Left forelimb (tissue), 1 donor: Measurements from ENCODE around the gene VWA2.

Source experiments
- DNase-seq: peaks from one replicate; pipeline ENCODE4 v3.0.0-alpha.2; 2018; ENCODE audit warnings: low spot score

Gene VWA2

GRCh38 chr10:114246679-114247305 lies 7.7 kb downstream of the VWA2 start:
- DNase-seq = no peak

GRCh38 chr10:114250236-114250635 lies 11.2 kb downstream of the VWA2 start:
- no peak for DNase-seq

- no peak for DNase-seq
Measured at GRCh38 chr10:114250716-114251115, 11.7 kb downstream of the VWA2 start.

GRCh38 chr10:114252092-114252491 lies 13.0 kb downstream of the VWA2 start:
- no peak for DNase-seq

GRCh38 chr10:114252883-114253282 lies 13.8 kb downstream of the VWA2 start:
- DNase-seq = no peak

- no peak for DNase-seq
Measured at GRCh38 chr10:114255227-114255626, 16.2 kb downstream of the VWA2 start.

- DNase-seq = no peak
Measured at GRCh38 chr10:114256008-114256765, 17.1 kb downstream of the VWA2 start.

GRCh38 chr10:114256822-114257221 lies 17.8 kb downstream of the VWA2 start:
- DNase-seq = no peak

- DNase-seq = no peak
Measured at GRCh38 chr10:114257498-114257897, 18.4 kb downstream of the VWA2 start.

GRCh38 chr10:114258274-114258840 lies 19.3 kb downstream of the VWA2 start:
- no peak for DNase-seq

- DNase-seq = no peak
Measured at GRCh38 chr10:114259824-114260223, 20.8 kb downstream of the VWA2 start.

GRCh38 chr10:114260366-114260765 lies 21.3 kb downstream of the VWA2 start:
- DNase-seq = no peak

GRCh38 chr10:114261076-114261475 lies 22.0 kb downstream of the VWA2 start:
- no peak for DNase-seq

GRCh38 chr10:114262496-114262895 lies 23.4 kb downstream of the VWA2 start:
- no peak for DNase-seq

- DNase-seq = no peak
Measured at GRCh38 chr10:114265392-114266053, 26.5 kb downstream of the VWA2 start.

- DNase-seq = no peak
Measured at GRCh38 chr10:114266521-114266920, 27.5 kb downstream of the VWA2 start.

GRCh38 chr10:114271075-114271778 lies 32.2 kb downstream of the VWA2 start:
- no peak for DNase-seq

- no peak for DNase-seq
Measured at GRCh38 chr10:114271779-114272167, 32.7 kb downstream of the VWA2 start.

- no peak for DNase-seq
Measured at GRCh38 chr10:114272696-114273095, 33.6 kb downstream of the VWA2 start.

- no peak for DNase-seq
Measured at GRCh38 chr10:114273910-114274309, 34.9 kb downstream of the VWA2 start.

- no peak for DNase-seq
Measured at GRCh38 chr10:114274616-114275453, 35.8 kb downstream of the VWA2 start.
